ENCODE measurements around the gene AOC1.

GRCh38 chr7:150909200-150909995 is 57.1 kb downstream of the AOC1 start:
- TF ChIP-seq POLR2A (IDR thresholded peaks at IDR 0.05) (no peak), CTCF (IDR thresholded peaks at IDR 0.05) (no peak), EP300 (IDR thresholded peaks at IDR 0.05) (no peak)
